Measurements from ENCODE around the gene USP25.

The USP25 gene

GRCh38 chr21:15841856-15842564 is 112.2 kb downstream of the USP25 start:
- no peak for TF ChIP-seq FOXP2 (optimal IDR thresholded peaks at IDR 0.05; ENCODE audit: borderline replicate concordance, extremely low read depth, extremely low read length, insufficient read depth)

- TF ChIP-seq FOXP2 (optimal IDR thresholded peaks at IDR 0.05; ENCODE audit: borderline replicate concordance, extremely low read depth, extremely low read length, insufficient read depth) = no peak
- TF ChIP-seq SIN3A (IDR thresholded peaks at IDR 0.05; ENCODE audit: borderline replicate concordance, insufficient read depth, low read length) = no peak
- TF ChIP-seq POLR2AphosphoS5 (IDR thresholded peaks at IDR 0.05; ENCODE audit: low read depth, low read length) = no peak
- TF ChIP-seq REST (IDR thresholded peaks at IDR 0.05; ENCODE audit: insufficient read depth in 1 of 2, low read depth in 2 of 2, low read length in 2 of 2) = no peak
- TF ChIP-seq TAF1 (IDR thresholded peaks at IDR 0.05; ENCODE audit: borderline replicate concordance, insufficient read depth, low read length) = no peak
These were observed 112.7 kb downstream of the USP25 start for GRCh38 chr21:15842565-15842880.

GRCh38 chr21:15843766-15844165 is 114.0 kb downstream of the USP25 start:
- TF ChIP-seq POLR2AphosphoS5 (IDR thresholded peaks at IDR 0.05; ENCODE audit: low read depth, low read length) = no peak
- no peak for TF ChIP-seq TAF1 (IDR thresholded peaks at IDR 0.05; ENCODE audit: borderline replicate concordance, insufficient read depth, low read length)
- no peak for TF ChIP-seq REST (IDR thresholded peaks at IDR 0.05; ENCODE audit: insufficient read depth in 1 of 2, low read depth in 2 of 2, low read length in 2 of 2)
- TF ChIP-seq SIN3A (IDR thresholded peaks at IDR 0.05; ENCODE audit: borderline replicate concordance, insufficient read depth, low read length) = no peak
- no peak for TF ChIP-seq FOXP2 (optimal IDR thresholded peaks at IDR 0.05; ENCODE audit: borderline replicate concordance, extremely low read depth, extremely low read length, insufficient read depth)

- no peak for TF ChIP-seq TAF1 (IDR thresholded peaks at IDR 0.05; ENCODE audit: borderline replicate concordance, insufficient read depth, low read length)
- TF ChIP-seq FOXP2 (optimal IDR thresholded peaks at IDR 0.05; ENCODE audit: borderline replicate concordance, extremely low read depth, extremely low read length, insufficient read depth) = no peak
- TF ChIP-seq SIN3A (IDR thresholded peaks at IDR 0.05; ENCODE audit: borderline replicate concordance, insufficient read depth, low read length) = no peak
- TF ChIP-seq POLR2AphosphoS5 (IDR thresholded peaks at IDR 0.05; ENCODE audit: low read depth, low read length) = no peak
- no peak for TF ChIP-seq REST (IDR thresholded peaks at IDR 0.05; ENCODE audit: insufficient read depth in 1 of 2, low read depth in 2 of 2, low read length in 2 of 2)
These were observed 119.1 kb downstream of the USP25 start for GRCh38 chr21:15848634-15849560.

GRCh38 chr21:15849927-15850326 is 120.1 kb downstream of the USP25 start:
- TF ChIP-seq POLR2AphosphoS5 (IDR thresholded peaks at IDR 0.05; ENCODE audit: low read depth, low read length) (no peak), REST (IDR thresholded peaks at IDR 0.05; ENCODE audit: insufficient read depth in 1 of 2, low read depth in 2 of 2, low read length in 2 of 2) (no peak)

All from PFSK-1 (cell line).